Measurements from ENCODE around the gene MED10. TPM values are rescaled to one million over a fixed set of nuclear protein-coding genes. Genes with fewer than 3 reads are reported as not detected.

MED10 gene
- total RNA-seq, result 10 to 100 TPM; 22.1 to 28.6 TPM
- 32.9 TPM for polyA plus RNA-seq (2013, experiment 1 of 2)
- 28.4 TPM for polyA plus RNA-seq (2013, experiment 2 of 2)
- long read RNA-seq, experiment 1, transcript MED10-201 (4 exons, 1,141 nt), result major isoform, 16 of 18 reads
- long read RNA-seq, experiment 1, partial matches to known transcripts, result 0 of 18 reads
- long read RNA-seq, experiment 1, other reads (novel, unspliced or antisense), result 2 of 18 reads
- long read RNA-seq, experiment 2, transcript MED10-201 (4 exons, 1,141 nt), result major isoform, 49 of 55 reads
- long read RNA-seq, experiment 2, partial matches to known transcripts, result 2 of 55 reads
- long read RNA-seq, experiment 2, other reads (novel, unspliced or antisense), result 2 of 55 reads
- long read RNA-seq, experiment 3, transcript MED10-201 (4 exons, 1,141 nt), result major isoform, 44 of 58 reads
- long read RNA-seq, experiment 3, partial matches to known transcripts, result 5 of 58 reads
- long read RNA-seq, experiment 3, other reads (novel, unspliced or antisense), result 9 of 58 reads
- long read RNA-seq, experiment 4, transcript MED10-201 (4 exons, 1,141 nt), result major isoform, 110 of 113 reads
- long read RNA-seq, experiment 4, partial matches to known transcripts, result 0 of 113 reads
- long read RNA-seq, experiment 4, other reads (novel, unspliced or antisense), result 3 of 113 reads

GRCh38 chr5:6377905-6378765 is at the start of gene MED10:
Gene MED10 (minus strand): TSS chr5:6378547. CDS start chr5:6378483, 64 bp downstream.
- DNase-seq, result peak; percentile 98
- H3K36me3 Mint-ChIP-seq (ENCODE audit: low read depth), result peaks cover 35% of the 10 kb centered on the region
- no peaks in the 10 kb centered on the region for H3K9me3 Mint-ChIP-seq
- Histone ChIP-seq H3K4me1 (ENCODE audit: control insufficient read depth, insufficient read depth, low read length) (no peaks in the 10 kb centered on the region), H3K27ac (ENCODE audit: low read depth, low read length) (peak within 1 kb of the TSS; percentile 27), H3K36me3 (ENCODE audit: control insufficient read depth, insufficient read depth, low read length) (peaks cover 41% of the 10 kb centered on the region), H3K9ac (ENCODE audit: extremely low read depth, low read length, poor library complexity, severe bottlenecking) (peak within 1 kb of the TSS; percentile 60), H3K27me3 (ENCODE audit: control insufficient read depth, insufficient read depth, low read length, poor library complexity, severe bottlenecking) (no peaks in the 10 kb centered on the region), H3K9me3 (ENCODE audit: control insufficient read depth, low read length) (no peaks in the 10 kb centered on the region), H3K4me3 (ENCODE audit: low read length) (peak within 1 kb of the TSS; percentile 98)
- H3K4me1 Mint-ChIP-seq, result peaks cover 9% of the 10 kb centered on the region
- H3K27me3 Mint-ChIP-seq (ENCODE audit: insufficient read depth), result no peaks in the 10 kb centered on the region
- no peak for TF ChIP-seq CTCF (conservative IDR thresholded peaks at IDR 0.05)
- H3K4me3 Mint-ChIP-seq, result peak within 1 kb of the TSS; percentile 98
- peak within 1 kb of the TSS; percentile 95 for H3K27ac Mint-ChIP-seq
- WGBS, 2 experiments (ENCODE audit: insufficient coverage in 1 of 2, insufficient read length in 1 of 2), result 0% methylated on average over 38 to 59 of the region's 60 CpGs

- H3K4me3 ChIP-seq (ENCODE audit: low read length), result no peak overlapping the region
- 75 to 83% methylated on average over 1 to 4 of the region's 4 CpGs for WGBS, 2 experiments (ENCODE audit: insufficient coverage in 1 of 2, insufficient read length in 1 of 2)
- peaks cover 27% of the 10 kb centered on the region for H3K27me3 ChIP-seq (ENCODE audit: control insufficient read depth, insufficient read depth, low read length, poor library complexity, severe bottlenecking)
- Mint-ChIP-seq H3K27me3 (ENCODE audit: insufficient read depth) (peaks cover 20% of the 10 kb centered on the region), H3K4me1 (no peaks in the 10 kb centered on the region), H3K4me3 (no peak overlapping the region), H3K27ac (no peak overlapping the region), H3K36me3 (ENCODE audit: low read depth) (no peaks in the 10 kb centered on the region), H3K9me3 (peaks cover 9% of the 10 kb centered on the region)
- H3K9me3 ChIP-seq (ENCODE audit: control insufficient read depth, low read length), result no peaks in the 10 kb centered on the region
- no peak overlapping the region for H3K9ac ChIP-seq (ENCODE audit: extremely low read depth, low read length, poor library complexity, severe bottlenecking)
- H3K36me3 ChIP-seq (ENCODE audit: control insufficient read depth, insufficient read depth, low read length), result no peaks in the 10 kb centered on the region
- no peak for DNase-seq
- no peak for TF ChIP-seq CTCF (conservative IDR thresholded peaks at IDR 0.05)
- H3K27ac ChIP-seq (ENCODE audit: low read depth, low read length), result no peak overlapping the region
- H3K4me1 ChIP-seq (ENCODE audit: control insufficient read depth, insufficient read depth, low read length), result no peaks in the 10 kb centered on the region
These were observed 49.3 kb upstream of the MED10 start for GRCh38 chr5:6427694-6428093.

GRCh38 chr5:6424700-6425099 is 46.4 kb upstream of the MED10 start:
- Mint-ChIP-seq H3K4me3 (no peak overlapping the region), H3K27ac (no peak overlapping the region), H3K27me3 (ENCODE audit: insufficient read depth) (peaks cover 22% of the 10 kb centered on the region), H3K4me1 (no peaks in the 10 kb centered on the region), H3K9me3 (peaks cover 9% of the 10 kb centered on the region), H3K36me3 (ENCODE audit: low read depth) (no peaks in the 10 kb centered on the region)
- no peaks in the 10 kb centered on the region for H3K36me3 ChIP-seq (ENCODE audit: control insufficient read depth, insufficient read depth, low read length)
- DNase-seq, result no peak
- no peaks in the 10 kb centered on the region for H3K4me1 ChIP-seq (ENCODE audit: control insufficient read depth, insufficient read depth, low read length)
- H3K9ac ChIP-seq (ENCODE audit: extremely low read depth, low read length, poor library complexity, severe bottlenecking), result no peak overlapping the region
- no peaks in the 10 kb centered on the region for H3K9me3 ChIP-seq (ENCODE audit: control insufficient read depth, low read length)
- H3K27me3 ChIP-seq (ENCODE audit: control insufficient read depth, insufficient read depth, low read length, poor library complexity, severe bottlenecking), result peaks cover 13% of the 10 kb centered on the region
- no peak overlapping the region for H3K4me3 ChIP-seq (ENCODE audit: low read length)
- H3K27ac ChIP-seq (ENCODE audit: low read depth, low read length), result no peak overlapping the region
- no peak for TF ChIP-seq CTCF (conservative IDR thresholded peaks at IDR 0.05)
